Ovary (tissue), 9 donors: ENCODE measurements around the gene LRIT2. TPM values are rescaled to one million over a fixed set of nuclear protein-coding genes. Genes with fewer than 3 reads are reported as not detected.

Source experiments
- DNase-seq, 5 donors: peaks; one replicate each; pipeline ENCODE4 v3.0.0-alpha.2; 2019 to 2020
- H3K27ac ChIP-seq, 2 donors: fragments of 200-600 bp; one replicate each; pipeline versions ENCODE4 v1.5.1 to v1.8.0; 2019 to 2022
- H3K27me3 ChIP-seq: fragments of 200-600 bp; one replicate; pipeline ENCODE4 v1.8.0; 2022
- H3K36me3 ChIP-seq: fragments of 200-600 bp; sonication (generic); one replicate; pipeline ENCODE4 v1.5.1; 2019
- H3K4me1 ChIP-seq: one replicate; pipeline ENCODE4 v1.8.1; 2013; ENCODE audit warnings: mild to moderate bottlenecking, moderate library complexity; ENCODE audit not compliant: insufficient read depth
- H3K4me3 ChIP-seq: fragments of 200-600 bp; sonication (generic); one replicate; pipeline ENCODE4 v1.5.1; 2017
- H3K9me3 ChIP-seq, 2 donors: fragments of 200-600 bp in 1 of 2; sonication (generic) in 1 of 2; one replicate each; pipeline versions ENCODE4 v1.5.1 to v1.8.1; 2013 to 2019; ENCODE audit warnings: mild to moderate bottlenecking in 1 of 2, moderate library complexity in 1 of 2
- CTCF ChIP-seq, 3 donors: fragments of 450-650 bp in 2 of 3; fragments of 200-600 bp in 1 of 3; IDR thresholded peaks; one replicate each; pipeline versions ENCODE4 v1.5.1 to v1.8.0; 2016 to 2022; ENCODE audit warnings: antibody characterized with exemption in 3 of 3, mild to moderate bottlenecking in 1 of 3
- EP300 ChIP-seq: sonication (generic); formaldehyde crosslinking; IDR thresholded peaks from one replicate; pipeline ENCODE4 v1.6.1; 2017; ENCODE audit warnings: antibody characterized with exemption
- POLR2A ChIP-seq: fragments of 450-650 bp; IDR thresholded peaks from one replicate; pipeline ENCODE4 v1.6.1; 2017; ENCODE audit warnings: antibody characterized with exemption, mild to moderate bottlenecking, moderate library complexity
- WGBS, 3 donors: extraction: QIAGEN DNeasy Blood & Tissue Kit in 1 of 3; methylation state at CpG; one replicate each; pipeline versions ENCODE4 v1.1.5 to v1.1.7; 2013 to 2017; 5-methylcytosine and 5-hydroxymethylcytosine counted together
- intact Hi-C, 4 donors: fragments of 100-400 bp; cut with DNase I; formaldehyde crosslinking; loops; one replicate each; pipeline versions ENCODE4 v1.11.0 to v1.15.1; 2022 to 2023
- polyA plus RNA-seq, 2 donors: library from polyadenylated mRNA; stranded (reverse); fragments of 200-250 nt in 1 of 2; fragments of 350-450 nt in 1 of 2; fragmentation: Illumina TruSeq in 1 of 2; extraction: RNeasy Lipid Tissue Mini Kit (QIAGEN cat#74804) in 1 of 2; gene quantifications; one replicate each; pipeline ENCODE4 v1.2.3, GENCODE V29; 2013 to 2014
- total RNA-seq, 7 donors: library from RNA; depleted of rRNA in 2 of 7; stranded (reverse); fragments of >200 nt in 2 of 7; fragmentation: NEBNext Ultra II Directional in 3 of 7; extraction: Animal tissue kit (Norgen Biotek cat#: 25700) in 3 of 7; gene quantifications; one replicate each; pipeline versions ENCODE4 v1.1.0 to v1.2.4, GENCODE V29; 2016 to 2023
- donor health status: DM: no; HTN: no; CAD: no; lungs with moderate emphysema.
- donor health status: DM: no; HTN: no; CAD: no.
- donor health status: Bipolar disorder and iron deficiency.
- donor health status: DM: yes; HTN: yes; CAD: no.
- donor health status: DM: no; HTN: no; CAD: no.
- donor health status: DM: yes; HTN: yes; CAD: no.

The LRIT2 gene
- total and polyA plus RNA-seq, 9 donors: not detected

- no peak for DNase-seq
- no peak within 1 kb of the TSS for H3K27ac ChIP-seq
- H3K9me3 ChIP-seq: no peaks in the 10 kb centered on the region
- no peaks in the 10 kb centered on the region for H3K4me1 ChIP-seq
- TF ChIP-seq POLR2A (no peak), EP300 (no peak), CTCF (IDR thresholded peaks at IDR 0.05) (no peak)
- no peaks in the 10 kb centered on the region for H3K36me3 ChIP-seq
- no peaks in the 10 kb centered on the region for H3K27me3 ChIP-seq
- H3K4me3 ChIP-seq: no peak within 1 kb of the TSS
- WGBS, 3 donors: 47 to 65% (median 56%) methylated on average over 9 of the region's 9 CpGs
- intact Hi-C loops: no loop called here
Measured at GRCh38 chr10:84244651-84245270, 19.4 kb upstream of the LRIT2 start, which contains the start of gene RGR. RGR (plus strand) TSS chr10:84245053; CDS start chr10:84245091, 38 bp downstream.

DNA sequence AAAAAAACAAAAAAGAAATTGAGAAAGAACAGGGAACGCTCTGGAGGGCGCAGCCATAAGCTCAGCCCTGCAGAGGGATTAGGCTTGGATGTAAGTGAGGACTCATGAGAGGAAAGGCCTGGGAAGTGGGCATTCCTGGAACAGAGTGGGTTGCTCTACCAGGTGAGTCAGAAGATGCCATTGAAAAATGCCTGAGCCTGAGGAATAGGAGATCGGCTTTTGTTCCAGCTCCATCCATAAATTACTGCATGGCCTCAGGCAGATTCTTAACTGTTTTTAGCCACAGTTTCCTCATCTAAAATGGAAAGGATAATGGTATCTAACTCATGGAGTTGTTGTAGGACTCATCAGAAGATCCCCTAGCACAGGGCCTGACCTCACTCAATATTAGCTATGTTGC is 18.4 kb upstream of the LRIT2 start:
- no peak for TF ChIP-seq POLR2A
- TF ChIP-seq CTCF (IDR thresholded peaks at IDR 0.05): no peak
- TF ChIP-seq EP300: no peak
- Histone ChIP-seq H3K9me3 (no peaks in the 10 kb centered on the region), H3K27me3 (no peaks in the 10 kb centered on the region), H3K4me1 (no peaks in the 10 kb centered on the region), H3K36me3 (no peaks in the 10 kb centered on the region), H3K4me3 (no peak overlapping the region), H3K27ac (no peak overlapping the region)
- 89 to 92% (median 91%) methylated on average over 3 of the region's 3 CpGs for WGBS, 3 donors
- DNase-seq: no peak
- intact Hi-C loops: no loop called here

DNA sequence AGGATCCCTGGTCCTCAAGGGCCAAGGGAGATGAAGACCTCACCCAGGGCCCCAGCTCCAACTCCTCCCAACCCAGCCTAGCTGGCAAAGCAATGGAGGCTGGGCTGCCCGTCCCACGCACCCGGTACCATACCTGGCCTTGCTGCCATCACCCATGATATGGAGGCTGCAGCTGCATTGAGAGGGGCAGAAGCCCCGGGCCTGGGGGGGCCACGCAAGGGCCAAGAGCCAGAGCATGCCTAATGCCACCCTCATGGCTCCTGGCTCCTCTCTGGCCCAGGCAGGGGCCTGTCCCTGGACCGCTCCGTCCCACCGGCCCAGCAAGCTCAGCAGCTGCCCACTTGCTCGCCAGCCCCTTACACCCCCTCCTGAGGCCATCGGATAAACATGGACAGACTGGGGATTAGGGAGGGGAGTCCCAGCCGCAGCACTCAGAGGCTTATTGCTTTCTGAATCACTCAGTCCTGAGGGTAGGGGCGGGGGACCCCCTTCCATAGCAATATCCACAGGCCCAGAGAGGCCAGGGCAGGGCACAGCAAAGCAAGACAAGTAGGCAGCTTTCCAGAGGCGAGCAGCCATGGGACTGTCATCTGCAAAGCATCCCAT is 15.9 kb upstream of the LRIT2 start, which contains the start of gene LRIT1:
Gene LRIT1, minus strand, starts transcription at position 362 of the 606 bp plus-strand sequence. Its CDS starts 107 bp downstream, at position 255.
- WGBS, 3 donors: 83 to 89% (median 85%) methylated on average over 12 to 13 of the region's 13 CpGs
- Histone ChIP-seq H3K4me3 (no peak within 1 kb of the TSS), H3K36me3 (no peaks in the 10 kb centered on the region), H3K4me1 (no peaks in the 10 kb centered on the region), H3K9me3 (no peaks in the 10 kb centered on the region), H3K27ac (no peak within 1 kb of the TSS), H3K27me3 (no peaks in the 10 kb centered on the region)
- intact Hi-C loops: no loop called here
- no peak for TF ChIP-seq CTCF (IDR thresholded peaks at IDR 0.05)
- DNase-seq: no peak

- H3K4me3 ChIP-seq: no peak overlapping the region
- H3K9me3 ChIP-seq: no peaks in the 10 kb centered on the region
- TF ChIP-seq POLR2A: no peak
- no peak for TF ChIP-seq EP300
- no peak for TF ChIP-seq CTCF (IDR thresholded peaks at IDR 0.05)
- no peaks in the 10 kb centered on the region for H3K4me1 ChIP-seq
- no peaks in the 10 kb centered on the region for H3K36me3 ChIP-seq
- DNase-seq: no peak
- no peak overlapping the region for H3K27ac ChIP-seq
- intact Hi-C loops: no loop called here
- 81 to 85% (median 83%) methylated on average over 3 of the region's 3 CpGs for WGBS, 3 donors
- H3K27me3 ChIP-seq: no peaks in the 10 kb centered on the region
Measured at GRCh38 chr10:84238909-84239308, 13.6 kb upstream of the LRIT2 start.
